Effector memory CD4-positive, alpha-beta T cell (primary cell): ENCODE measurements around the gene CFAP54.
A peak's percentile ranks its signal among the peaks of the same experiment; 100 is the strongest.

Source experiments
- DNase-seq, 3 donors: peaks; one replicate each; pipeline ENCODE4 v3.0.0-alpha.2; 2020
- H3K27ac ChIP-seq: 2 replicates; pipeline ENCODE4 v1.7.0; 2013; ENCODE audit warnings: mild to moderate bottlenecking, low read length, moderate library complexity; ENCODE audit not compliant: insufficient read depth, poor library complexity, severe bottlenecking
- H3K27me3 ChIP-seq: replicated peaks from 2 replicates; pipeline ENCODE4 v1.7.0; 2013; ENCODE audit warnings: mild to moderate bottlenecking, low read length; ENCODE audit not compliant: insufficient read depth, control insufficient read depth, poor library complexity, severe bottlenecking
- H3K36me3 ChIP-seq: 2 replicates; pipeline ENCODE4 v1.7.0; 2013; ENCODE audit warnings: mild to moderate bottlenecking, low read length, moderate library complexity; ENCODE audit not compliant: control insufficient read depth, insufficient read depth
- H3K4me1 ChIP-seq: 2 replicates; pipeline ENCODE4 v1.7.0; 2013; ENCODE audit warnings: low read length, mild to moderate bottlenecking; ENCODE audit not compliant: control insufficient read depth, insufficient read depth, poor library complexity, severe bottlenecking
- H3K4me3 ChIP-seq: 2 replicates; pipeline ENCODE4 v1.7.0; 2013; ENCODE audit warnings: low read length, low read depth, mild to moderate bottlenecking; ENCODE audit not compliant: insufficient read depth, poor library complexity, severe bottlenecking
- H3K9me3 ChIP-seq: 2 replicates; pipeline ENCODE4 v1.7.0; 2013; ENCODE audit warnings: mild to moderate bottlenecking, low read length, moderate library complexity; ENCODE audit not compliant: control insufficient read depth

Gene CFAP54

DNA sequence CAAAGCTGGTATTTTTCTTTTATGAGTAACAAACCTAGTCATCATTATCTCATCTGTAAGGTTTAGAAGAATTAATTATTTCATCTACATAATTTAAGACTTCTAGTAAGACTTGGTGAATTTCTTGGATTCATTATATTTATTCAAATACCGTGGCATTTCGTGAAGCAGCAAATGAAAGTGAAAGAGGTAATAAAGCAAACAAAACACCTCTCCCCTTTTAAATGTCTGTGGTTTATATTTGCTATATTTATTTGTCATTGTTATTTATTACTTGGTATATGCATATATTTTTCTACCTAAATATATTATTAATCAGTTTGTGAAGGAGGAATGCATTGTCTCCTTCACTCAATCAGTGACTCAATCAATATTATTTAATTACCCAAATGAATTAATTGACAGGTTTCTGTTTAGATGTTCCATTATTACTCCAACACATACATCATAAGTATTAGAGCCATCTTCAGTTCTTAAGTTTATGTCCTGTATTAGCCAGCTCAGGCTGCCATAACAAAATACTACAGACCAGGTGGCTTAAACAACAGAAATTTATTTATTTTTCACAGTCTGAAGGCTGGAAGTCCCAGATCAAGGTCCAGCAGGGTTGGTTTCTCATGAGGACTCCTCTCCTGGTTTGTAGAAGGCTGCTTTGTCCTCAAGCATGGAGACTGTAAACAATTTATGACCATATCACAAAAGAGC, 6.6 kb downstream of the CFAP54 start:
- Histone ChIP-seq H3K27ac (no peak overlapping the region), H3K27me3 (no peaks in the 10 kb centered on the region), H3K9me3 (no peaks in the 10 kb centered on the region), H3K36me3 (no peaks in the 10 kb centered on the region), H3K4me1 (peaks cover 14% of the 10 kb centered on the region), H3K4me3 (no peak overlapping the region)
- DNase-seq, result no peak

- Histone ChIP-seq H3K36me3 (no peaks in the 10 kb centered on the region), H3K4me3 (no peak overlapping the region), H3K4me1 (peaks cover 23% of the 10 kb centered on the region), H3K27ac (no peak overlapping the region), H3K9me3 (no peaks in the 10 kb centered on the region), H3K27me3 (no peaks in the 10 kb centered on the region)
- DNase-seq, result no peak
These were observed 7.6 kb downstream of the CFAP54 start for GRCh38 chr12:96496944-96497343.

GRCh38 chr12:96497855-96498254, 8.5 kb downstream of the CFAP54 start:
- no peak overlapping the region for H3K27ac ChIP-seq
- peaks cover 30% of the 10 kb centered on the region for H3K4me1 ChIP-seq
- H3K4me3 ChIP-seq, result no peak overlapping the region
- no peak for DNase-seq
- no peaks in the 10 kb centered on the region for H3K27me3 ChIP-seq
- no peaks in the 10 kb centered on the region for H3K9me3 ChIP-seq
- H3K36me3 ChIP-seq, result no peaks in the 10 kb centered on the region

DNA sequence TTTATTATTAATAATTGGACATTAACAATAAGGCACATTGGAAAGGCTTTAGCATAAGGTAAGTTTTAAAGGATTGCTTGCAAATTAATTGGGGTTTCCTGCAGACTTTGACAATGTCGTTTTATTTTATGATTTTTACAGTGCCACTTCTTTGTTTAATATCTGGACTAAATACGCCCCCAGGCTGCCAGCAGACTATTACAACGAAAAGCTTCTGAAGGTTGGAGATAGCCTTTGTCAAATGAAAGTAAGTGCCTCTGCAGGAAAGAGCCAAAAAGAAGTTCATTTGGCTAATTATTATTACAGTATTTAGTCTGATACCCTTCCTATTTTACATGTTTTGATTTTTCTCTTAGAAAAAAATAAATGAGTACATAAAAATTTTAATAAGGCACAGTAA, 11.3 kb downstream of the CFAP54 start:
- no peak overlapping the region for H3K4me3 ChIP-seq
- H3K9me3 ChIP-seq, result no peaks in the 10 kb centered on the region
- no peak for DNase-seq
- no peaks in the 10 kb centered on the region for H3K36me3 ChIP-seq
- peak overlapping the region; percentile 64 for H3K27ac ChIP-seq
- no peaks in the 10 kb centered on the region for H3K27me3 ChIP-seq
- peaks cover 34% of the 10 kb centered on the region for H3K4me1 ChIP-seq

GRCh38 chr12:96501133-96501761, 11.9 kb downstream of the CFAP54 start:
- Histone ChIP-seq H3K4me3 (peak overlapping the region; percentile 11), H3K4me1 (peaks cover 33% of the 10 kb centered on the region), H3K27me3 (no peaks in the 10 kb centered on the region), H3K27ac (peak overlapping the region; percentile 64), H3K9me3 (no peaks in the 10 kb centered on the region), H3K36me3 (no peaks in the 10 kb centered on the region)
- peak; percentile 31 to 38 (median 31) for DNase-seq

- H3K9me3 ChIP-seq, result no peaks in the 10 kb centered on the region
- H3K27me3 ChIP-seq, result no peaks in the 10 kb centered on the region
- H3K4me1 ChIP-seq, result peaks cover 29% of the 10 kb centered on the region
- no peaks in the 10 kb centered on the region for H3K36me3 ChIP-seq
- peak overlapping the region; percentile 64 for H3K27ac ChIP-seq
- H3K4me3 ChIP-seq, result no peak overlapping the region
- no peak for DNase-seq
These were observed 12.5 kb downstream of the CFAP54 start for GRCh38 chr12:96501908-96502307.

DNA sequence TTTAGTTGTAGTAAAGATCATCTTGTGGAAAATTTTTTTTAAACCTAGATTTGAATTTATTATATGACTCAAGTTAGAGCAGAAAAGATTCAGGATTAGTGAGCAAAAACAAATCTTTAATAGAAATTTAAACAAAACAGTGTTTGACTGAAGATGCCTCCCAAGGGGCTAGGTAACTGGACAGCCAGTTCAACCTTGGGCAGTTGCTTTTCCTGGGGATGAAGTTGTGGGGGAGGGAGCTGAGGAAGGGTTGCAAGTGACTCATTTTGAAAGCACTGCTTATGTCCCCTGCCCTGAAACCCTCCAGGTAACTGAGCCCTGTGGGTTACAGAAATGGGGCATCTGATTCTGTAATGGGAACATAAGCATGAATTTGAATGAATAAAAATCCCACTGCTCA, 13.1 kb downstream of the CFAP54 start:
- H3K27ac ChIP-seq, result peak overlapping the region; percentile 64
- no peak for DNase-seq
- no peaks in the 10 kb centered on the region for H3K36me3 ChIP-seq
- peaks cover 29% of the 10 kb centered on the region for H3K4me1 ChIP-seq
- no peak overlapping the region for H3K4me3 ChIP-seq
- H3K27me3 ChIP-seq, result no peaks in the 10 kb centered on the region
- H3K9me3 ChIP-seq, result no peaks in the 10 kb centered on the region

- no peak for DNase-seq
- no peaks in the 10 kb centered on the region for H3K27me3 ChIP-seq
- H3K27ac ChIP-seq, result no peak overlapping the region
- no peaks in the 10 kb centered on the region for H3K9me3 ChIP-seq
- no peak overlapping the region for H3K4me3 ChIP-seq
- peaks cover 29% of the 10 kb centered on the region for H3K4me1 ChIP-seq
- no peaks in the 10 kb centered on the region for H3K36me3 ChIP-seq
These were observed 13.7 kb downstream of the CFAP54 start for GRCh38 chr12:96502949-96503532.

- no peaks in the 10 kb centered on the region for H3K27me3 ChIP-seq
- H3K36me3 ChIP-seq, result no peaks in the 10 kb centered on the region
- no peak for DNase-seq
- no peaks in the 10 kb centered on the region for H3K9me3 ChIP-seq
- H3K27ac ChIP-seq, result no peak overlapping the region
- no peak overlapping the region for H3K4me3 ChIP-seq
- H3K4me1 ChIP-seq, result peaks cover 29% of the 10 kb centered on the region
These were observed 14.6 kb downstream of the CFAP54 start for GRCh38 chr12:96503976-96504375.

DNA sequence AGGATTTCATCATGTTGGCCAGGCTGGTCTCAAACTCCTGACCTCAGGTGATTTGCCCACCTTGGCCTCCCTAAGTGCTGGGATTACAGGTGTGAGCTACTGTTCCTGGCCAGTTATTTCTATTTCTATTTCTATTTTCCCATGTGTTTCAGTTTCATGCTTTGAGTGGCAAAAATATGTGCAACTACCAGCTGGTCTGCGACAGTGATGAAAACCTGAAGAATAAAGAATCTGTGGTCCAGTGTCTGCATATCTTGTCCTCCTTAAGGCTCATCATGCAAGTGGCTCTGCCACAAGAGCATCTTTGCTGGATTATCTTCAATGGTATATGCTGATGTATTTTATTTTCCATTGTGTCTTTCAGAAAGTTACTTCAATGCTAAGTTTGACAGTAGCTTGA, 17.4 kb downstream of the CFAP54 start:
- no peak overlapping the region for H3K4me3 ChIP-seq
- H3K27ac ChIP-seq, result no peak overlapping the region
- H3K9me3 ChIP-seq, result no peaks in the 10 kb centered on the region
- DNase-seq, result no peak
- H3K36me3 ChIP-seq, result no peaks in the 10 kb centered on the region
- no peaks in the 10 kb centered on the region for H3K27me3 ChIP-seq
- peaks cover 12% of the 10 kb centered on the region for H3K4me1 ChIP-seq
